Astrocyte (in vitro differentiated cells and primary cell): Measurements from ENCODE around the gene RTBDN. TPM values are rescaled to one million over a fixed set of nuclear protein-coding genes. Genes with fewer than 3 reads are reported as not detected.

ENCODE experiments used
- DNase-seq: peaks from one replicate; pipeline ENCODE4 v3.0.0-alpha.2; 2010; ENCODE audit warnings: low read depth
- FAIRE-seq: peaks from 2 replicates; lab custom pipeline; 2011; peaks lifted over from hg19 to GRCh38; lab: Jason Lieb, UNC
- H2AFZ ChIP-seq: 2 replicates; pipeline ENCODE4 v1.6.0; 2012; ENCODE audit warnings: low read depth, low read length, inconsistent platforms
- H3K27ac ChIP-seq: 2 replicates; pipeline ENCODE4 v1.5.1; 2011; ENCODE audit warnings: low read depth, low read length, inconsistent platforms
- H3K27me3 ChIP-seq: 2 replicates; pipeline ENCODE4 v1.6.0; 2011; ENCODE audit warnings: low read length, inconsistent platforms; ENCODE audit not compliant: insufficient read depth
- H3K36me3 ChIP-seq: 2 replicates; pipeline ENCODE4 v1.5.1; 2011; ENCODE audit warnings: low read length, inconsistent platforms; ENCODE audit not compliant: insufficient read depth
- H3K4me1 ChIP-seq: 2 replicates; pipeline ENCODE4 v1.5.1; 2011; ENCODE audit warnings: low read length, inconsistent platforms; ENCODE audit not compliant: insufficient read depth
- H3K4me2 ChIP-seq: 2 replicates; pipeline ENCODE4 v1.6.0; 2012; ENCODE audit warnings: low read length, inconsistent platforms
- H3K4me3 ChIP-seq: 2 replicates; pipeline ENCODE4 v1.5.1; 2011; ENCODE audit warnings: low read depth, mild to moderate bottlenecking, low read length, inconsistent platforms; ENCODE audit not compliant: insufficient read depth
- H3K79me2 ChIP-seq: 2 replicates; pipeline ENCODE4 v1.6.0; 2012; ENCODE audit warnings: mild to moderate bottlenecking, low read length, inconsistent platforms; ENCODE audit not compliant: insufficient read depth
- H3K9ac ChIP-seq: 2 replicates; pipeline ENCODE4 v1.6.0; 2012; ENCODE audit warnings: mild to moderate bottlenecking, low read length, inconsistent platforms
- H3K9me3 ChIP-seq: 2 replicates; pipeline ENCODE4 v1.5.1; 2012; ENCODE audit warnings: low read depth, mild to moderate bottlenecking, low read length, inconsistent platforms; ENCODE audit not compliant: insufficient read depth
- H4K20me1 ChIP-seq: 2 replicates; pipeline ENCODE4 v1.6.0; 2012; ENCODE audit warnings: low read length, inconsistent platforms; ENCODE audit not compliant: insufficient read depth
- H3K27ac Mint-ChIP-seq: one replicate; pipeline ENCODE4 v1.8.0; 2021; ENCODE audit warnings: mild to moderate bottlenecking, mixed read lengths; ENCODE audit not compliant: unreplicated experiment
- H3K27me3 Mint-ChIP-seq: one replicate; pipeline ENCODE4 v1.8.0; 2021; ENCODE audit warnings: low read depth, mixed read lengths; ENCODE audit not compliant: unreplicated experiment
- H3K36me3 Mint-ChIP-seq: one replicate; pipeline ENCODE4 v1.8.0; 2021; ENCODE audit warnings: low read depth, mixed read lengths; ENCODE audit not compliant: unreplicated experiment
- H3K4me1 Mint-ChIP-seq: one replicate; pipeline ENCODE4 v1.8.0; 2021; ENCODE audit warnings: low read depth, mixed read lengths; ENCODE audit not compliant: unreplicated experiment
- H3K4me3 Mint-ChIP-seq: one replicate; pipeline ENCODE4 v1.8.0; 2021; ENCODE audit warnings: mild to moderate bottlenecking, moderate library complexity, mixed read lengths; ENCODE audit not compliant: unreplicated experiment
- H3K9me3 Mint-ChIP-seq: one replicate; pipeline ENCODE4 v1.8.0; 2021; ENCODE audit warnings: mild to moderate bottlenecking, mixed read lengths; ENCODE audit not compliant: unreplicated experiment
- CTCF ChIP-seq: IDR thresholded peaks from 2 replicates; pipeline ENCODE4 v1.5.1; 2011; ENCODE audit warnings: low read depth, mild to moderate bottlenecking, inconsistent platforms, low read length, moderate library complexity; ENCODE audit not compliant: insufficient read depth
- EZH2 ChIP-seq: IDR thresholded peaks from 2 replicates; pipeline ENCODE4 v1.6.1; 2012; ENCODE audit warnings: mild to moderate bottlenecking, low read length, inconsistent platforms; ENCODE audit not compliant: insufficient read depth
- total RNA-seq: library from RNA; stranded (reverse); gene quantifications from 2 replicates; pipeline ENCODE4 v1.2.1, GENCODE V29; 2021

Gene RTBDN
- total RNA-seq, 1 donor from 2014 or later: not detected

DNA sequence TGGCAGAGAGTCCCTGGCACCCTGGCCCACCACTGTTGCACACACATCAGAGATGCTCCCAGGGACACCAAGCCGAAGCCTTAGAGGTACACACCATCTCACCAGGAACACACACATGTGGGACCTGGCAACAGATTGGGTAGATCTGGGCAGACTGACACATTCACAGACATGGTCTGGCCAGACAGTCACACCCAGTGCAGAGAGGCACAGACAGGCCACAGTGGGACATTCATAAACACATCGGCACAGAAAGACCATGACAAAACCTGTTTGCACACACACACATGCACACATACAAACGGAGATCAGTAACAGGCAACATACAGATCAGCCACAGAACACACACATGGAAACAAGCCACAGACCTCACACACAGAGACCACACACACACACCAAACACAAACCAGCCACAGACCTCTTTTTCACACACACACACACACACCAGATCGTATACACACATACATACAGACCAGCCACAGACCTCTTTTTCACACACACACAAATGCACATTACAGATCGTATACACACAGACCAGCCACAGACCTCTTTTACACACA is 49.4 kb downstream of the RTBDN start:
- H3K27ac Mint-ChIP-seq: no peak overlapping the region
- H3K4me2 ChIP-seq: peak overlapping the region; percentile 2
- H3K27ac ChIP-seq: peak overlapping the region; percentile 81
- H3K9me3 ChIP-seq: no peaks in the 10 kb centered on the region
- FAIRE-seq (no peak), DNase-seq (no peak)
- H3K27me3 ChIP-seq: no peaks in the 10 kb centered on the region
- H3K4me1 ChIP-seq: peaks cover 53% of the 10 kb centered on the region
- H3K27me3 Mint-ChIP-seq: no peaks in the 10 kb centered on the region
- H4K20me1 ChIP-seq: no peaks in the 10 kb centered on the region
- no peak overlapping the region for H2AFZ ChIP-seq
- no peak for TF ChIP-seq CTCF
- TF ChIP-seq EZH2: no peak
- H3K9me3 Mint-ChIP-seq: no peaks in the 10 kb centered on the region
- peaks cover 18% of the 10 kb centered on the region for H3K4me1 Mint-ChIP-seq
- H3K9ac ChIP-seq: peak overlapping the region; percentile 52
- no peak overlapping the region for H3K4me3 ChIP-seq
- no peaks in the 10 kb centered on the region for H3K36me3 Mint-ChIP-seq
- H3K79me2 ChIP-seq: no peaks in the 10 kb centered on the region
- no peaks in the 10 kb centered on the region for H3K36me3 ChIP-seq
- no peak overlapping the region for H3K4me3 Mint-ChIP-seq

- Histone ChIP-seq H3K9me3 (no peaks in the 10 kb centered on the region), H3K4me3 (no peak overlapping the region), H3K27ac (peak overlapping the region; percentile 81), H4K20me1 (no peaks in the 10 kb centered on the region), H3K27me3 (no peaks in the 10 kb centered on the region), H2AFZ (no peak overlapping the region), H3K9ac (peak overlapping the region; percentile 52), H3K4me1 (peaks cover 57% of the 10 kb centered on the region), H3K79me2 (no peaks in the 10 kb centered on the region), H3K4me2 (peak overlapping the region; percentile 2), H3K36me3 (no peaks in the 10 kb centered on the region)
- no peaks in the 10 kb centered on the region for H3K27me3 Mint-ChIP-seq
- FAIRE-seq (no peak), DNase-seq (no peak)
- no peak overlapping the region for H3K27ac Mint-ChIP-seq
- H3K36me3 Mint-ChIP-seq: no peaks in the 10 kb centered on the region
- H3K4me3 Mint-ChIP-seq: no peak overlapping the region
- H3K4me1 Mint-ChIP-seq: peaks cover 21% of the 10 kb centered on the region
- no peaks in the 10 kb centered on the region for H3K9me3 Mint-ChIP-seq
- TF ChIP-seq EZH2 (no peak), CTCF (no peak)
These were observed 49.9 kb downstream of the RTBDN start for GRCh38 chr19:12784394-12784870.

- Histone ChIP-seq H3K27me3 (no peaks in the 10 kb centered on the region), H3K4me2 (peak overlapping the region; percentile 94), H3K4me1 (peaks cover 57% of the 10 kb centered on the region), H2AFZ (no peak overlapping the region), H3K4me3 (no peak overlapping the region), H4K20me1 (no peaks in the 10 kb centered on the region), H3K9me3 (no peaks in the 10 kb centered on the region), H3K79me2 (no peaks in the 10 kb centered on the region), H3K27ac (peak overlapping the region; percentile 81), H3K36me3 (no peaks in the 10 kb centered on the region), H3K9ac (peak overlapping the region; percentile 83)
- Mint-ChIP-seq H3K27ac (peak overlapping the region; percentile 92), H3K4me3 (peak overlapping the region; percentile 73), H3K27me3 (no peaks in the 10 kb centered on the region), H3K36me3 (no peaks in the 10 kb centered on the region), H3K4me1 (peaks cover 23% of the 10 kb centered on the region), H3K9me3 (no peaks in the 10 kb centered on the region)
- TF ChIP-seq CTCF (no peak), EZH2 (no peak)
- FAIRE-seq (no peak), DNase-seq (no peak)
These were observed 50.5 kb downstream of the RTBDN start for GRCh38 chr19:12783849-12784393.
